ENCODE data around the gene RNF138. TPM values are rescaled to one million over a fixed set of nuclear protein-coding genes. Genes with fewer than 3 reads are reported as not detected.

RNF138 gene
- total RNA-seq, 2 experiments from 2014 or later, result 95.9 to 107 TPM

DNA sequence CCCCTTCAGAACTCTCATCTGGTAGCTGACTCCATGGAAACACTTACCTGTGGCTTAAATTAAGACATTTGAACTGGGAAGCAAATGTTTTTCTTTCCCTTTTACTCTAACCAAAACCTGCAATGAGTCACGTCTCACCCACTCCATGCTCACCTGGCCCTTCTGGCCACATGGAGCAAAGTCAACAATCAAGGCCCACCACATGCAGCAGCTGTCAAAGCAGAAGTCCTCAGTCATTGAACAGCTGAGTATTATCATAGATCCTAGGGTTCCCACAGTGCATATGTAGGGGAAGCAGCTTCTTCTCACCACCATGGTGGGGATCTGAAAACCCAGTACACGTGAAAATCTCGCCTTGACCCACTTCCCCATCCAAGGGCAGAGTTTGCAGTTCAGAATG is 85.9 kb downstream of the RNF138 start:
- Mint-ChIP-seq H3K36me3 (no peaks in the 10 kb centered on the region), H3K27me3 (no peaks in the 10 kb centered on the region), H3K4me3 (no peak overlapping the region), H3K4me1 (no peaks in the 10 kb centered on the region), H3K27ac (no peak overlapping the region), H3K9me3 (no peaks in the 10 kb centered on the region)
- no peak for DNase-seq

Other genes with a start within 250 kb of the RNF138 start
- gene TRAPPC8, start 148.7 kb upstream of the RNF138 start, total RNA-seq, result 10 to 100 TPM; 24.3 to 25.0 TPM
- 10 to 100 TPM; 11.6 to 11.8 TPM for gene RNF125, start 73.0 kb upstream of the RNF138 start, total RNA-seq
- under 1 TPM in 1 of 2 experiments, not detected in 1; 0.08 TPM for gene MEP1B, start 98.2 kb downstream of the RNF138 start, total RNA-seq